GM12878 (cell line): ENCODE measurements around the gene NCKAP5. TPM values are rescaled to one million over a fixed set of nuclear protein-coding genes. Genes with fewer than 3 reads are reported as not detected.
A peak's percentile ranks its signal among the peaks of the same experiment; 100 is the strongest.

Source experiments
- ATAC-seq: fragments of 200-7000 bp; cut with Tn5 transposase; 3 replicates; pipeline ENCODE4 v1.9.1; 2020; ENCODE audit warnings: mild to moderate bottlenecking, moderate library complexity
- BruUV-seq: library from RNA; stranded (reverse); fragments of 400-500 nt; replicated peaks from 2 replicates; lab custom pipeline; 2021; lab: Mats Ljungman, UMichigan
- CTCF ChIA-PET: fragments of 300-600 bp; sonication (Branson Sonifier 250); formaldehyde crosslinking; extraction: SDS; loops from one replicate; lab custom pipeline; 2021; ENCODE audit warnings: inconsistent platforms; lab: Yijun Ruan, JAX
- POLR2A ChIA-PET: fragments of 350-600 bp; formaldehyde crosslinking; extraction: SDS; loops from one replicate; lab custom pipeline; 2021; ENCODE audit warnings: inconsistent platforms; lab: Charles Lee
- RAD21 ChIA-PET: fragments of 300-600 bp; sonication (Branson Sonifier 250); formaldehyde crosslinking; loops from one replicate; lab custom pipeline; 2023; ENCODE audit warnings: antibody characterized with exemption; ENCODE audit not compliant: unreplicated experiment; lab: Charles Lee
- SMC1A ChIA-PET: fragments of 300-600 bp; sonication (Branson Sonifier 250); formaldehyde crosslinking; loops from one replicate; lab custom pipeline; 2023; ENCODE audit not compliant: unreplicated experiment, uncharacterized antibody; lab: Charles Lee
- DNase-seq: peaks from one replicate; pipeline ENCODE4 v3.0.0-alpha.2; 2011; ENCODE audit warnings: low read depth, low spot score
- FAIRE-seq: peaks from 3 replicates; lab custom pipeline; 2011; peaks lifted over from hg19 to GRCh38; lab: Jason Lieb, UNC
- H2AFZ ChIP-seq: 2 replicates; pipeline ENCODE4 v1.6.0; 2011; ENCODE audit warnings: low read depth, low read length, control low read depth; ENCODE audit not compliant: control insufficient read depth
- H3K27ac ChIP-seq: 2 replicates; pipeline ENCODE4 v1.5.1; 2011; ENCODE audit warnings: control low read depth; ENCODE audit not compliant: control insufficient read depth, insufficient read depth
- H3K27me3 ChIP-seq, 2 experiments: replicated peaks in 1 of 2; 2 replicates each; pipeline versions ENCODE4 v1.6.0 to v1.6.1; 2011; ENCODE audit warnings: low read length in 1 of 2; ENCODE audit not compliant: control insufficient read depth in 2 of 2, insufficient read depth in 2 of 2
- H3K36me3 ChIP-seq, 2 experiments: 2 replicates each; pipeline ENCODE4 v1.5.1; 2011; ENCODE audit warnings: low read length in 1 of 2; ENCODE audit not compliant: control insufficient read depth in 2 of 2, insufficient read depth in 2 of 2
- H3K4me1 ChIP-seq: 2 replicates; pipeline ENCODE4 v1.6.1; 2011; ENCODE audit warnings: mild to moderate bottlenecking, low read length, moderate library complexity, mixed read lengths; ENCODE audit not compliant: control insufficient read depth, insufficient read depth
- H3K4me2 ChIP-seq: 2 replicates; pipeline ENCODE4 v1.6.0; 2011; ENCODE audit warnings: control low read depth; ENCODE audit not compliant: control insufficient read depth, insufficient read depth
- H3K4me3 ChIP-seq: fragments of 200-600 bp; sonication (generic); 2 replicates; pipeline ENCODE4 v1.5.1; 2016
- H3K79me2 ChIP-seq: 2 replicates; pipeline ENCODE4 v1.6.0; 2011; ENCODE audit warnings: low read length; ENCODE audit not compliant: control insufficient read depth, insufficient read depth
- H3K9ac ChIP-seq: 2 replicates; pipeline ENCODE4 v1.8.0; 2011; ENCODE audit warnings: low read length, control low read depth, mixed read lengths; ENCODE audit not compliant: control insufficient read depth, insufficient read depth
- H3K9me3 ChIP-seq: replicated peaks from 3 replicates; pipeline ENCODE4 v1.5.1; 2011; ENCODE audit warnings: mild to moderate bottlenecking, low read length; ENCODE audit not compliant: control insufficient read depth, insufficient read depth
- H4K20me1 ChIP-seq: 2 replicates; pipeline ENCODE4 v1.6.0; 2011; ENCODE audit not compliant: control insufficient read depth, insufficient read depth
- FOXK2 ChIP-seq: fragments of 450-650 bp; IDR thresholded peaks from 2 replicates; pipeline ENCODE4 v1.6.1; 2017; ENCODE audit warnings: mild to moderate bottlenecking, moderate library complexity
- IKZF1 ChIP-seq: fragments of 450-650 bp; conservative IDR thresholded peaks from 2 replicates; pipeline ENCODE4 v1.6.1; 2017; ENCODE audit warnings: antibody characterized with exemption, mild to moderate bottlenecking
- PBX3 ChIP-seq: IDR thresholded peaks from 2 replicates; pipeline ENCODE4 v1.6.1; 2011; ENCODE audit warnings: mild to moderate bottlenecking, low read depth, low read length, moderate library complexity; ENCODE audit not compliant: insufficient replicate concordance
- PML ChIP-seq: IDR thresholded peaks from 2 replicates; pipeline ENCODE4 v1.6.1; 2012; ENCODE audit warnings: low read length, inconsistent platforms
- SMAD5 ChIP-seq: IDR thresholded peaks from 2 replicates; pipeline ENCODE4 v1.6.1; 2016; ENCODE audit warnings: antibody characterized with exemption, low read depth
- WGBS: methylation state at CpG from one replicate; pipeline ENCODE4 v1.1.6; 2016; ENCODE audit warnings: low lambda C conversion rate; ENCODE audit not compliant: insufficient replicate concordance, insufficient coverage; ENCODE audit errors: missing lambda C conversion rate; 5-methylcytosine and 5-hydroxymethylcytosine counted together
- in situ Hi-C: fragments of 300-500 bp; cut with MboI; formaldehyde crosslinking; loops from 9 replicates; pipeline ENCODE4 v1.14.3; 2018; ENCODE audit warnings: mixed read lengths
- intact Hi-C: fragments of 100-400 bp; cut with micrococcal nuclease; formaldehyde crosslinking; loops from one replicate; pipeline ENCODE4 v1.14.2; 2022; ENCODE audit not compliant: unreplicated experiment
- polyA plus RNA-seq, 11 experiments: library from polyadenylated mRNA; depleted of rRNA in 4 of 11; unstranded in 6 of 11; stranded (reverse) in 5 of 11; fragments of >200 nt; fragmentation: Nextera tagmentation in 4 of 11; fragmentation: Illumina TruSeq in 1 of 11; extraction: Ambion mirVana in 4 of 11; extraction: Trizol in 1 of 11; gene quantifications; 1 replicate in 1 of 11; 2 replicates in 10 of 11; pipeline versions ENCODE4 v1.2.1 to v1.2.3, GENCODE V29; 2011 to 2016; ENCODE audit warnings: inconsistent platforms in 2 of 11, missing spikeins in 2 of 11, low read depth in 1 of 11
- total RNA-seq, 4 experiments: library from RNA; depleted of rRNA in 3 of 4; stranded (reverse); fragments of >200 nt in 3 of 4; fragmentation: Illumina TruSeq in 1 of 4; extraction: Trizol in 1 of 4; gene quantifications; 2 replicates each; pipeline versions ENCODE4 v1.2.1 to v1.2.3, GENCODE V29; 2013 to 2021
- TF ChIP-seq, protein P1 (sequence below): fragments of 450-650 bp; IDR thresholded peaks from 2 replicates; pipeline ENCODE4 v1.6.1; 2017; ENCODE audit warnings: mild to moderate bottlenecking

The NCKAP5 gene
- total and polyA plus RNA-seq, 10 of the 15 experiments (the other 5 are each of a cell fraction or from before 2014, with no cell fraction given), result 0.06 to 0.44 (median 0.16) TPM

DNA sequence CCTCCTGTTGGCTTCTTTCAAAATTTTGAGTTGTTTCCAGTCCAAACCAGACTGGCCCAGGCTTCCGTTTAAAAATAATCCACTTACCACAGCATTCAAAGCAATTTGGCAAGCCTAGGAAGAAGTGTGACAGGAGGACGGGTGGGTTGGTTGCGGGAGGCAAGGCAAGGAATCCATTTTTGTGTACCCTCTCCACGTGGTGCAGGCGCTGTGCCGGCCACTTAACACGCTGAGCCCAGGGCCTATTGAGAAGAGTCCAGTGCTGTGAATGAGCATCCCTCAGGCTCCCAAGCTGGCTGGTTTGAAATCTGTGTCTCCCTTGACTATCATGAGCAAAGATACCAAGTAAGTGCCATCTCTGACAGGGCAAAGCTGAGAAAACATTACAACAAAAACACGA lies 160.9 kb downstream of the NCKAP5 start:
- Histone ChIP-seq H3K79me2 (no peaks in the 10 kb centered on the region), H3K27ac (no peak overlapping the region), H3K4me2 (no peak overlapping the region), H3K4me3 (no peak overlapping the region), H3K27me3 (no peaks in the 10 kb centered on the region), H3K36me3 (no peaks in the 10 kb centered on the region), H3K4me1 (no peaks in the 10 kb centered on the region), H3K9me3 (no peaks in the 10 kb centered on the region), H3K9ac (no peak overlapping the region), H2AFZ (no peak overlapping the region), H4K20me1 (no peaks in the 10 kb centered on the region)
- no TSS peak for BruUV-seq
- ATAC-seq (no peak), DNase-seq (no peak), FAIRE-seq (no peak)
- ChIA-PET POLR2A (no interaction called here), RAD21 (interaction anchor here (1.1 to 1.2 kb wide), 2 partner anchors 11 to 15 kb away, joined by 3 to 4 read pairs; no protein-coding TSS in a partner anchor), CTCF (no interaction called here), SMC1A (interaction anchor here (1.1 kb wide), 1 partner anchor 14 kb away, joined by 3 read pairs; no protein-coding TSS in a partner anchor)
- 53% methylated on average over 8 of the region's 8 CpGs for whole genome bisulfite sequencing
- intact Hi-C loops (no loop called here), in situ Hi-C loops (no loop called here)
- TF ChIP-seq, protein P1, sequence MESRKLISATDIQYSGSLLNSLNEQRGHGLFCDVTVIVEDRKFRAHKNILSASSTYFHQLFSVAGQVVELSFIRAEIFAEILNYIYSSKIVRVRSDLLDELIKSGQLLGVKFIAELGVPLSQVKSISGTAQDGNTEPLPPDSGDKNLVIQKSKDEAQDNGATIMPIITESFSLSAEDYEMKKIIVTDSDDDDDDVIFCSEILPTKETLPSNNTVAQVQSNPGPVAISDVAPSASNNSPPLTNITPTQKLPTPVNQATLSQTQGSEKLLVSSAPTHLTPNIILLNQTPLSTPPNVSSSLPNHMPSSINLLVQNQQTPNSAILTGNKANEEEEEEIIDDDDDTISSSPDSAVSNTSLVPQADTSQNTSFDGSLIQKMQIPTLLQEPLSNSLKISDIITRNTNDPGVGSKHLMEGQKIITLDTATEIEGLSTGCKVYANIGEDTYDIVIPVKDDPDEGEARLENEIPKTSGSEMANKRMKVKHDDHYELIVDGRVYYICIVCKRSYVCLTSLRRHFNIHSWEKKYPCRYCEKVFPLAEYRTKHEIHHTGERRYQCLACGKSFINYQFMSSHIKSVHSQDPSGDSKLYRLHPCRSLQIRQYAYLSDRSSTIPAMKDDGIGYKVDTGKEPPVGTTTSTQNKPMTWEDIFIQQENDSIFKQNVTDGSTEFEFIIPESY, result no peak
- no peak for TF ChIP-seq PML

DNA sequence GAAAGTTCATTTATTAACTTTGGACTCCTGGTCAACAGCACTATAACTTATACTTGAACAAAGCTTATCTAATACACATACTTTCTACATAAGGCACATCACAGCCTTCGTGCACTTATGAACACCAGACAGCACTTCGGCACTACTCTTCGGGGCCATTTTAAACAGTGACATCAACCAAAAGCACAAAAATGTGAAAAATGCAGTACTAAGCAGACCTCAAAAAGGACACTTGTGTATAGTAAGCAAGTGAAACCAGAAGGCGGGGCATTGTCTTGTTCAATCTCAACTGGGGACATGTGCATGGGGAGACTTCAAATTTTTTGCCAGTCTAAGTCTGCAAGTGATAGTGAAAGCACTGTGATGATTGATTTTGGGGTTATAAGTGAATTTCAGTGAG lies 163.0 kb downstream of the NCKAP5 start:
- Histone ChIP-seq H3K27me3 (no peaks in the 10 kb centered on the region), H3K9ac (no peak overlapping the region), H3K36me3 (no peaks in the 10 kb centered on the region), H3K4me2 (no peak overlapping the region), H3K4me3 (no peak overlapping the region), H3K4me1 (no peaks in the 10 kb centered on the region), H3K27ac (no peak overlapping the region), H2AFZ (no peak overlapping the region), H4K20me1 (no peaks in the 10 kb centered on the region), H3K79me2 (no peaks in the 10 kb centered on the region), H3K9me3 (no peaks in the 10 kb centered on the region)
- peak; percentile 68 for ATAC-seq
- ChIA-PET POLR2A (interaction anchor here (0.6 kb wide), 1 partner anchor 61 kb away, joined by 4 read pairs; no protein-coding TSS in a partner anchor), RAD21 (no interaction called here), SMC1A (no interaction called here), CTCF (no interaction called here)
- TF ChIP-seq IKZF1, result no peak
- no peak for TF ChIP-seq FOXK2
- TF ChIP-seq PBX3, result no peak
- TF ChIP-seq SMAD5, result no peak
- WGBS, result 26% methylated on average over 4 of the region's 4 CpGs
- intact Hi-C loops (no loop called here), in situ Hi-C loops (no loop called here)
- FAIRE-seq, result no peak
- BruUV-seq, result no TSS peak
- DNase-seq, result no peak
